Transverse colon (tissue), 4 donors: ENCODE measurements around the gene BICDL1.

ENCODE experiments used
- CTCF ChIP-seq, 5 experiments: fragments of 200-600 bp in 3 of 5; fragments of 450-650 bp in 2 of 5; sonication (generic) in 3 of 5; IDR thresholded peaks; 1 replicate in 2 of 5; 2 replicates in 3 of 5; pipeline ENCODE4 v1.5.1; 2016 to 2017; ENCODE audit warnings: antibody characterized with exemption in 5 of 5, inconsistent platforms in 3 of 5, mild to moderate bottlenecking in 2 of 5, moderate library complexity in 1 of 5
- POLR2AphosphoS5 ChIP-seq, 3 donors: sonication (generic); formaldehyde crosslinking; IDR thresholded peaks; one replicate each; pipeline ENCODE4 v1.6.1; 2016; ENCODE audit warnings: antibody characterized with exemption in 3 of 3

GRCh38 chr12:120103044-120103338, 114.0 kb downstream of the BICDL1 start:
- TF ChIP-seq CTCF (IDR thresholded peaks at IDR 0.05) = no peak
- no peak for TF ChIP-seq POLR2AphosphoS5 (IDR thresholded peaks at IDR 0.05)
